HG03565 (cell line): ENCODE measurements around the gene PAK5.
"Not testable (repeated sequence)": the region's sequence is repeated elsewhere in the genome, so short reads cannot be mapped to it uniquely, and the experiment has no call there.

Experiments
- ATAC-seq: cut with Tn5 transposase; IDR thresholded peaks from one replicate; pipeline ENCODE4 v1.9.1; 2021; ENCODE audit warnings: mild to moderate bottlenecking, moderate library complexity; ENCODE audit not compliant: unreplicated experiment

PAK5 gene

DNA sequence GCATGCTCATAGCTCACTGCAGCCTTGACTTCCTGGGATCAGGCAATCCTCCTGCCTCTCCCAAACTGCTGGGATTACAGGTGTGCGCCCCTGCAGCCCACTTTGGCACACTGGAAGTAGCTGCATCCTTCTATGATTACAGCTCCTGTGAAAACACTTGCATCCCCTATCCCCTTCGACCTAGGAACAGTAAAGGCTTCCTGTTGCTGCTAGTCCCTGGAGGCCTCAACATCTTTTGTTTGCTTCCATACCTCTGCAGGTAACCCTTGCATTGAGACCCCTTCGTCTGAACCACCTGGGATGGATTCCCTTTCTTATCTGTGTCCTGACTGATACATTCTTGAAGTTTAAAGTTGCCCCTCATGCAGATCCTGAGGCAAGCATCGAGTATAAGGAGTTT, 152.4 kb downstream of the PAK5 start:
- ATAC-seq, result no peak

- ATAC-seq, result no peak
These were observed 152.9 kb downstream of the PAK5 start for GRCh38 chr20:9686001-9686400.

GRCh38 chr20:9685011-9685410, 153.9 kb downstream of the PAK5 start:
- ATAC-seq, result no peak

DNA sequence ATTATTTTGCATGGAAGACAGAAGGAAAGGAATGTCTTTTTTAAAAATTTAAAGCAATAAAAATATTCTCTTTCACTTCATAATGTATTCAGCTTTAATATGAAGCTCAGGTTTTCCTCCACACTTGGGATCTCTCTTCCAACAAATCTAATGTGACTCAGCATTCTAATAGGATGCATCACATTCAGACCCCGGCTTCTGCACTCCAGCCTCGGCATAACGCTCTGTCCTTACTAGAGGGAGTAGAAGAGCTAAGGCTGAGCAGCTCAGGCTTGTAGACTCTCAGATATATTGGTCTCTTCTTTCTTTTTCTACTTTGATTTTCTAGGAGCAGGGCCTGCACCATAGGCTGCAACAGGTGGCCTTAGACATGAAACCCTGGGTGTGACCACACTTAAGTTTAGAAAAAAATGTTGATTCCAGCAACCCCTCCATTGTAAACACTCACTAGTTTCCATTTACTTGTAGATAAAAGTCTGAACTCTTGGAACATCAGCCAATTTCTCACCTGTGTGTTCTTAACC, 161.7 kb downstream of the PAK5 start:
- ATAC-seq, result no peak

DNA sequence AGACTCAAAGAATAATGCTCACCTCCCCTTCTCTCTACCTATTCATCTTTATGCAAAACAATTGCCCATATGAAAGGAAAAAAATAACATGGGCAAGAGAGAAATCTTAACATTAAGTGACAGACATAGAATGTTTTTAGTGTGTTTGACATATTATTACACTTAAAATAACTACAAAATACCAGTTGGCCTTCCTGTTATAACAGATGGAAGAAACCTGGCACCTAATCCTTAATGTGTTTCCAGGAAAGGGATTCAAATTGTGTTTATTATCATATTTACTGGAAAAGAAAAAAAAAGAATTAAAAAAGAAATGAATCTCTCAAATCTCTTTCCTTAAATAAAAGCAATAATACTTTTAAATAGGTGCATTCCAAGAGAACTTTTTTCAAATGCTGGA, 165.9 kb downstream of the PAK5 start:
- ATAC-seq, result no peak

DNA sequence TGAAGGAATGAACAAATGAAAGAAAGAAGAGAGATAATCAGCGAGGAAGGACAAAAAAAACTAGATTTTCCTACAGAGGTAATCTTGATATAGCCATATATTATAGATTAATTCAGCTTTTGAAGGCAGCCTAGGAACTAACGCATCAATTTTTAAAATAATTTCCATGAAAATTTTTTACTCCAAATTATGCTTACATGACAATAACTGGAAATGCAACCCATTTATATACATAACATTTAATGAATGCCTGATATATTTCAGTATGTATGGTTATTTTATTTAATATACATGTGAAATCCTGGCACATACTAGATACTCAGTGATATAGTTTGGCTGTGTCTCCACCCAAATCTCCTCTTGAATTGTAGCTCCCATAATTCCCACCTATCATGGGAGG, 166.8 kb downstream of the PAK5 start:
- ATAC-seq, result no peak

DNA sequence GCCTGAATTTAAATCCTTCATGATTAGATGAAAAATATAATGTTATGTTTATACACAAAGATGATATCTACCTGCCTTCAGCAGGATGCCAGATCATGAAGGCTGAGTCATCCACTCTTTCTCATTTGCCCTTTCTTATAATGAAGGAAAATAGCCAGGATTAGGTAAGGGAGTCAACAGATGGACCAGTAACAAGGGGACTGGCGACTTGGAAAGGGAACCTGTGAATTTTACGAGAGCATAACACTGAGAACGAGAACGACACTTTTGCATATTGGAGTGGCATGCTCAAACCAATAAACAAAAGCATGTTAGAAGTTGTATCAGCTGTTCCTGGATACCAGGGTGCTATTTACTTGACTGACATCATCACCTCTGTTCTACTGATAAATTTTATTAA, 170.5 kb downstream of the PAK5 start:
- no peak for ATAC-seq

- no peak for ATAC-seq
These were observed 175.5 kb downstream of the PAK5 start for GRCh38 chr20:9663423-9663822.

DNA sequence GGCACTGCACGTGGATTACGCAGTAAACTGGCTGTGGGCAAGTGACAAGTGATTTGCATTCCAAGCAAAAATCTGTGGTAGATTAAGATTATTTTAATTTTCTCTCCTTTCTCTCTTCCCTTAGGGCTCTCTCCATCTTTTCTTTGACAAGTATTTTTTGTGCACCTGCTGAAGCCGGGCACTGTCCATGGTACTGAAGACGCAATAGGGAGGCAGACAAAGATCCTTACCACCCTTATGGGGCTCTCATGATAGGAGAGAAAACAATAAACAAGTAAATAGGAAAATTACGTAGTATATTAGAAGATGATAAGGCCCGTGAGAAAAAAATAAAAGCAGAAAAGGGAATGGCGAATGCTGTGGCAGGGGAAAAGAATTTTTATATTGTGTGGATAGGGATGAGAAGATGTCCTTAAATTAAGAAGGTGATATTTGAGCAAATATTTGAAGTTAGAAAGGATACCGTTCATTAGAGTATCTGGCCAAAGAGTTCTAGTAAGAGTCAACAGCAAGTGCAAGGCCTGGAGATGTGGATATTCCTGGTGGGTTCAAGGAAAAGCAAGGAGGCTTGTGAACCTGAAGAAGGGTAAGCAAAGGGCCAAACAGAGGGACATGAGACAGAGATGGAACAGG, 178.5 kb downstream of the PAK5 start:
- ATAC-seq, result no peak

DNA sequence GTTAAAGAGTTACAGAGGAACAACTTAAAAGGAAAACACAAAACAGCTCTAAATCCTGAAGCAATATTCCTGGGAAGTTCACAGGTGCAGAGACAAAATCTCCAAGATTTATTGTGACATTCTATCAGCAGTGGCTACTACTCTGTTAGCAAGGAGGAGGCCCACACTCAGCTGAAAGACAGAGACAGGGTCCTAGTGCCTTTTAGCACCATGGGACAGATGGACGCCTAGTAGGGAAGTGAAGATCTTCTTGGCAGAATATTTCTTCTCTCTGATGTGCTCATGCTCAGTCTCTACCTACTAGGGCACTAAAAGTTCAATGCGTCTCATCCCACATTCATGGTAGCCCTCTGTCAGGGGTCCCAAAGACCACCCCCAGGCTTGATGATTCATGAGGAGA, 191.1 kb downstream of the PAK5 start:
- ATAC-seq, result no peak

GRCh38 chr20:9646375-9646774, 192.5 kb downstream of the PAK5 start:
- no peak for ATAC-seq

DNA sequence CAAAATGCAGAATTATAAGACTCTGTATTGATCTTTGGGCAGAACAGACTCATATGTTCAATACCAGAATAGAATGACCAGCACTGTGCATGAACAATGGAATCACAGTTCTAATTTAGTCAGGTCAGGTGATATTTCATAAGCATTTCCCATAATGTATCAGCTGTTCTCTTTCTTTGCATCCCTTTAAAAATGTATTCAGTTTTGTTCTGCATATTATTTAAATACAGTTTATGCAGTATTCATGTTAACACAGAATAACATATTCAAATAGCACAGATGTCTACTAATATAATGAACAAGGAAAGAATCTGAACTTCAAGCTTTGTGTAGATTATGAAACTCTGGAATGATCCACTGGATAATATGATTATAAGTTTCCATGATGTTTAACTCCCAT, 196.0 kb downstream of the PAK5 start:
- ATAC-seq, result no peak

- not testable (repeated sequence) for ATAC-seq
These were observed 197.3 kb downstream of the PAK5 start for GRCh38 chr20:9641499-9642000.

- ATAC-seq, result no peak
These were observed 201.0 kb downstream of the PAK5 start for GRCh38 chr20:9637889-9638288.

DNA sequence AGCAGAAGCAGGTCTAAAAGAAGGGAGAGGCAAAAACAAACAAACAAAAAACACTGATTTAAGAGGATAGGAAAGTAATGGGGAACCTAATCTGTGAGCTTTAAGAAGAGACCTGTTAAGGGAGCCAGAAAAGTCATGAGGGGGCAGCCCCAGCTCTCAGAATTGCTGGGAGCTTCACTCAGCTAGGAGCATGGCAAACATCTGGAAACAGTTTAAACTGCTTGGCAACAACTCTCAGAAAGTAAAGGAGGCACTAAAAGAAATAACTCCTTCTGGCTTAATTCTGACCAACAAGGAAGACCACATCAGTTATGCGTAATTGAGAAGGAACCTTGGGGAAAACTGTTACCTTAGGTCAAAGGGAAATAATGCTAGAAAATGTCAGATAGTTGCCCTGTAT, 203.1 kb downstream of the PAK5 start:
- ATAC-seq, result no peak

DNA sequence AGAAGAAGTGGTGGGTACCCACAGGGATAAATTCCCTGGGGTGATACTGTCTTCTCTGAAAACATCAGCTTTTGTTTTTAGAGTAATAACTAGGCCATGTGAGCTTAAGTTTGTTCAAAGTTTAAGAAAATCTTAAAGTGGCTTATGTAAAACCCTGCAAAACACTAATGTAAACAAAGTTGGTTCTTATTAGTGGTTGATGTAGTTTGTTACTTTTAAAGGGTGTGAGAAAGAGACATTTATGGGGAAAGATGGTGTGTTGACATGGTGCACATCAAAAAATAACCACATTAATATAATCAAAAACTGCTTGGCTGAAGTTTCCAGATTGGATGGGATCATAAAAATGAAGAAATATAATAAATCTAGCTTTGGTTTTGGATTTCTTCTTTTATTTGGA, 204.5 kb downstream of the PAK5 start:
- no peak for ATAC-seq

GRCh38 chr20:9632991-9633390, 205.9 kb downstream of the PAK5 start:
- no peak for ATAC-seq

- no peak for ATAC-seq
These were observed 206.6 kb downstream of the PAK5 start for GRCh38 chr20:9632265-9632664.

DNA sequence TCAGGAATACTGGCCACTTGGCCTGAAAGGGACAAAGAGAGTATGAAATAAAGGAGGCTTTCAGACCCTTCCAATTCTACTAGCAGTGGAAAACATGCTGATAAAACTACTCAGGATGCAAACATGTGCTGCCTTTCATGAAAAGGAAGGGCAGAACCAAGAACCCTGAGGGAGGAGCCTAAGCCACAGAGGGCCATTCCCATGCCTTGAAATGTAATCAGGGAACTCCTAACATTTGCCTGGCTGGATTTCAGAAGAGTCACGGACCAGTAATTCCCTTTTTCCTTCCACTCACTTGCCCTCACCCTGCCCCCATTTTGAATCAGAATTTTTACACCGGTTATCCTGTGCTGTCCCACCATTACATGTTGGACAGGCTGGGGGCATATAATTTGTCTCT, 208.3 kb downstream of the PAK5 start:
- no peak for ATAC-seq

DNA sequence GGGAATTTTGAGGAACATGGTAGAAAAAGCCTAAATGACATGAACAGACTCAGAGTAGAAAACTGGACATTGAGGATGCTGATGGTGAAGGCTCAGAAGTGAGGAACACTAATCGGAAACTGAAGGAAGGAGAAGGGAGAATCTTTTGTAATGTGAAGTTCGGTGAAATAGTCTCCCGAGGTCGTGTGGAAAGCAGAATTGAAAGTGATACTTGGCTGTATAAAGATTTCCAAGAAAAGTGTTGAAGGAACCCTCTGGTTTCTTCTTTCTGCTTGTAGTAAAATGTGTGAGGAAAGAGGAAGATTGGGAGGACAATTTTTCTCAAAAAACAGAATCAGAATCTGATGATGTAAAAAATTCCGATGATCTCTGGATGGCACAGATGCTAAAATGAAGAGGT, 209.0 kb downstream of the PAK5 start:
- no peak for ATAC-seq

- ATAC-seq, result no peak
These were observed 210.3 kb downstream of the PAK5 start for GRCh38 chr20:9628589-9628988.

GRCh38 chr20:9628141-9628540, 210.7 kb downstream of the PAK5 start:
- no peak for ATAC-seq

GRCh38 chr20:9627219-9627618, 211.7 kb downstream of the PAK5 start:
- no peak for ATAC-seq
